GM23248 (cell line): Measurements from ENCODE around the gene KCTD20.

Experiments used
- EZH2 ChIP-seq: fragments of 200-600 bp; sonication (generic); IDR thresholded peaks from 2 replicates; pipeline ENCODE4 v1.6.1; 2018; ENCODE audit warnings: antibody characterized with exemption, mild to moderate bottlenecking; ENCODE audit not compliant: insufficient read depth, poor library complexity, severe bottlenecking
- EZH2phosphoT487 ChIP-seq: fragments of 200-600 bp; sonication (generic); IDR thresholded peaks from 2 replicates; pipeline ENCODE4 v1.6.1; 2018; ENCODE audit warnings: antibody characterized with exemption, moderate library complexity, mild to moderate bottlenecking, low read depth; ENCODE audit not compliant: insufficient read depth

- TF ChIP-seq EZH2 (no peak), EZH2phosphoT487 (no peak)
These were observed 48.7 kb downstream of the KCTD20 start for GRCh38 chr6:36491378-36491965.
